Loucy (cell line): ENCODE measurements around the gene IFNG-AS1.

ENCODE experiments used
- EZH2phosphoT487 ChIP-seq: fragments of 200-600 bp; IDR thresholded peaks from 2 replicates; pipeline ENCODE4 v1.6.1; 2018; ENCODE audit warnings: antibody characterized with exemption, mild to moderate bottlenecking, moderate library complexity, borderline replicate concordance
- TF ChIP-seq, protein P1 (sequence below): fragments of 200-600 bp; sonication (generic); conservative IDR thresholded peaks from 2 replicates; pipeline ENCODE4 v1.5.1; 2014; ENCODE audit warnings: mild to moderate bottlenecking, antibody characterized with exemption, low read length

DNA sequence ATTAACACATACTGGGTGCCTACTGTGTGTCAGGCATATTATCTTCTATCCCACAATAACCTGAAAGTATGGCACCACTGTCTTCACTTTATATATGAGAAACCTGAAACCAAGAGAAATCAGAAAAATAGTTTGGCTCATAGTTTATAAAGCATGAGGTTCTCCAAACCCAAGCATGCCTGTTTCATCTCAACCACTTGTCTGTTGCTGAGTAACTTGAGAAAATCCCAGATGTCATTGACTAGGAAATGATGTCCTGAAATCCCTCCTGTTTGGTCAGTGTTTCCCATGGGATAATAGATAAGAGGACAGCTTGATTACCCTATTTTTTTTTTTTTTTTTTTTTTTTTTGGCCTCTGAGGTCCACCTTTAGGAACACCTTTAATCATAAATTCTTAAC lies 2.6 kb upstream of the IFNG-AS1 start:
- TF ChIP-seq, protein P1, sequence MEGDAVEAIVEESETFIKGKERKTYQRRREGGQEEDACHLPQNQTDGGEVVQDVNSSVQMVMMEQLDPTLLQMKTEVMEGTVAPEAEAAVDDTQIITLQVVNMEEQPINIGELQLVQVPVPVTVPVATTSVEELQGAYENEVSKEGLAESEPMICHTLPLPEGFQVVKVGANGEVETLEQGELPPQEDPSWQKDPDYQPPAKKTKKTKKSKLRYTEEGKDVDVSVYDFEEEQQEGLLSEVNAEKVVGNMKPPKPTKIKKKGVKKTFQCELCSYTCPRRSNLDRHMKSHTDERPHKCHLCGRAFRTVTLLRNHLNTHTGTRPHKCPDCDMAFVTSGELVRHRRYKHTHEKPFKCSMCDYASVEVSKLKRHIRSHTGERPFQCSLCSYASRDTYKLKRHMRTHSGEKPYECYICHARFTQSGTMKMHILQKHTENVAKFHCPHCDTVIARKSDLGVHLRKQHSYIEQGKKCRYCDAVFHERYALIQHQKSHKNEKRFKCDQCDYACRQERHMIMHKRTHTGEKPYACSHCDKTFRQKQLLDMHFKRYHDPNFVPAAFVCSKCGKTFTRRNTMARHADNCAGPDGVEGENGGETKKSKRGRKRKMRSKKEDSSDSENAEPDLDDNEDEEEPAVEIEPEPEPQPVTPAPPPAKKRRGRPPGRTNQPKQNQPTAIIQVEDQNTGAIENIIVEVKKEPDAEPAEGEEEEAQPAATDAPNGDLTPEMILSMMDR: no peak
- TF ChIP-seq EZH2phosphoT487: no peak
